Astrocyte (in vitro differentiated cells and primary cell): ENCODE data around the gene NOX3. TPM values are rescaled to one million over a fixed set of nuclear protein-coding genes. Genes with fewer than 3 reads are reported as not detected.
A peak's percentile ranks its signal among the peaks of the same experiment; 100 is the strongest.

Source experiments
- DNase-seq: peaks from one replicate; pipeline ENCODE4 v3.0.0-alpha.2; 2010; ENCODE audit warnings: low read depth
- FAIRE-seq: peaks from 2 replicates; lab custom pipeline; 2011; peaks lifted over from hg19 to GRCh38; lab: Jason Lieb, UNC
- H2AFZ ChIP-seq: 2 replicates; pipeline ENCODE4 v1.6.0; 2012; ENCODE audit warnings: low read depth, low read length, inconsistent platforms
- H3K27ac ChIP-seq: 2 replicates; pipeline ENCODE4 v1.5.1; 2011; ENCODE audit warnings: low read depth, low read length, inconsistent platforms
- H3K27me3 ChIP-seq: 2 replicates; pipeline ENCODE4 v1.6.0; 2011; ENCODE audit warnings: low read length, inconsistent platforms; ENCODE audit not compliant: insufficient read depth
- H3K36me3 ChIP-seq: 2 replicates; pipeline ENCODE4 v1.5.1; 2011; ENCODE audit warnings: low read length, inconsistent platforms; ENCODE audit not compliant: insufficient read depth
- H3K4me1 ChIP-seq: 2 replicates; pipeline ENCODE4 v1.5.1; 2011; ENCODE audit warnings: low read length, inconsistent platforms; ENCODE audit not compliant: insufficient read depth
- H3K4me2 ChIP-seq: 2 replicates; pipeline ENCODE4 v1.6.0; 2012; ENCODE audit warnings: low read length, inconsistent platforms
- H3K4me3 ChIP-seq: 2 replicates; pipeline ENCODE4 v1.5.1; 2011; ENCODE audit warnings: low read depth, mild to moderate bottlenecking, low read length, inconsistent platforms; ENCODE audit not compliant: insufficient read depth
- H3K79me2 ChIP-seq: 2 replicates; pipeline ENCODE4 v1.6.0; 2012; ENCODE audit warnings: mild to moderate bottlenecking, low read length, inconsistent platforms; ENCODE audit not compliant: insufficient read depth
- H3K9ac ChIP-seq: 2 replicates; pipeline ENCODE4 v1.6.0; 2012; ENCODE audit warnings: mild to moderate bottlenecking, low read length, inconsistent platforms
- H3K9me3 ChIP-seq: 2 replicates; pipeline ENCODE4 v1.5.1; 2012; ENCODE audit warnings: low read depth, mild to moderate bottlenecking, low read length, inconsistent platforms; ENCODE audit not compliant: insufficient read depth
- H4K20me1 ChIP-seq: 2 replicates; pipeline ENCODE4 v1.6.0; 2012; ENCODE audit warnings: low read length, inconsistent platforms; ENCODE audit not compliant: insufficient read depth
- H3K27ac Mint-ChIP-seq: one replicate; pipeline ENCODE4 v1.8.0; 2021; ENCODE audit warnings: mild to moderate bottlenecking, mixed read lengths; ENCODE audit not compliant: unreplicated experiment
- H3K27me3 Mint-ChIP-seq: one replicate; pipeline ENCODE4 v1.8.0; 2021; ENCODE audit warnings: low read depth, mixed read lengths; ENCODE audit not compliant: unreplicated experiment
- H3K36me3 Mint-ChIP-seq: one replicate; pipeline ENCODE4 v1.8.0; 2021; ENCODE audit warnings: low read depth, mixed read lengths; ENCODE audit not compliant: unreplicated experiment
- H3K4me1 Mint-ChIP-seq: one replicate; pipeline ENCODE4 v1.8.0; 2021; ENCODE audit warnings: low read depth, mixed read lengths; ENCODE audit not compliant: unreplicated experiment
- H3K4me3 Mint-ChIP-seq: one replicate; pipeline ENCODE4 v1.8.0; 2021; ENCODE audit warnings: mild to moderate bottlenecking, moderate library complexity, mixed read lengths; ENCODE audit not compliant: unreplicated experiment
- H3K9me3 Mint-ChIP-seq: one replicate; pipeline ENCODE4 v1.8.0; 2021; ENCODE audit warnings: mild to moderate bottlenecking, mixed read lengths; ENCODE audit not compliant: unreplicated experiment
- CTCF ChIP-seq: IDR thresholded peaks from 2 replicates; pipeline ENCODE4 v1.5.1; 2011; ENCODE audit warnings: low read depth, mild to moderate bottlenecking, inconsistent platforms, low read length, moderate library complexity; ENCODE audit not compliant: insufficient read depth
- EZH2 ChIP-seq: IDR thresholded peaks from 2 replicates; pipeline ENCODE4 v1.6.1; 2012; ENCODE audit warnings: mild to moderate bottlenecking, low read length, inconsistent platforms; ENCODE audit not compliant: insufficient read depth
- total RNA-seq: library from RNA; stranded (reverse); gene quantifications from 2 replicates; pipeline ENCODE4 v1.2.1, GENCODE V29; 2021

Gene NOX3
- total RNA-seq, 1 donor from 2014 or later, result 0.30 TPM

GRCh38 chr6:155443168-155443567 is 12.5 kb downstream of the NOX3 start:
- H4K20me1 ChIP-seq, result no peaks in the 10 kb centered on the region
- H3K9me3 ChIP-seq, result no peaks in the 10 kb centered on the region
- DNase-seq (no peak), FAIRE-seq (no peak)
- Mint-ChIP-seq H3K9me3 (no peaks in the 10 kb centered on the region), H3K4me3 (no peak overlapping the region), H3K27me3 (no peaks in the 10 kb centered on the region), H3K4me1 (peaks cover 8% of the 10 kb centered on the region), H3K27ac (no peak overlapping the region), H3K36me3 (no peaks in the 10 kb centered on the region)
- H3K36me3 ChIP-seq, result no peaks in the 10 kb centered on the region
- H3K4me3 ChIP-seq, result no peak overlapping the region
- H3K9ac ChIP-seq, result no peak overlapping the region
- no peak overlapping the region for H3K27ac ChIP-seq
- no peak overlapping the region for H3K4me2 ChIP-seq
- no peaks in the 10 kb centered on the region for H3K27me3 ChIP-seq
- H3K4me1 ChIP-seq, result no peaks in the 10 kb centered on the region
- H2AFZ ChIP-seq, result peak overlapping the region; percentile 14
- TF ChIP-seq EZH2, result no peak
- TF ChIP-seq CTCF, result no peak
- H3K79me2 ChIP-seq, result no peaks in the 10 kb centered on the region

- no peaks in the 10 kb centered on the region for H3K79me2 ChIP-seq
- H3K4me2 ChIP-seq, result no peak overlapping the region
- Mint-ChIP-seq H3K4me1 (peaks cover 9% of the 10 kb centered on the region), H3K9me3 (no peaks in the 10 kb centered on the region), H3K27ac (no peak overlapping the region), H3K4me3 (no peak overlapping the region), H3K27me3 (no peaks in the 10 kb centered on the region), H3K36me3 (no peaks in the 10 kb centered on the region)
- H3K27ac ChIP-seq, result no peak overlapping the region
- no peak overlapping the region for H3K9ac ChIP-seq
- FAIRE-seq (no peak), DNase-seq (no peak)
- H3K36me3 ChIP-seq, result no peaks in the 10 kb centered on the region
- H4K20me1 ChIP-seq, result no peaks in the 10 kb centered on the region
- no peak overlapping the region for H3K4me3 ChIP-seq
- no peak overlapping the region for H2AFZ ChIP-seq
- TF ChIP-seq EZH2 (no peak), CTCF (no peak)
- no peaks in the 10 kb centered on the region for H3K27me3 ChIP-seq
- H3K9me3 ChIP-seq, result no peaks in the 10 kb centered on the region
- no peaks in the 10 kb centered on the region for H3K4me1 ChIP-seq
These were observed 13.1 kb downstream of the NOX3 start for GRCh38 chr6:155442562-155442961.

- Histone ChIP-seq H3K4me1 (no peaks in the 10 kb centered on the region), H3K79me2 (no peaks in the 10 kb centered on the region), H3K36me3 (no peaks in the 10 kb centered on the region), H3K27ac (no peak overlapping the region), H3K27me3 (no peaks in the 10 kb centered on the region), H3K4me2 (no peak overlapping the region), H3K4me3 (no peak overlapping the region), H3K9ac (no peak overlapping the region), H2AFZ (no peak overlapping the region), H4K20me1 (no peaks in the 10 kb centered on the region), H3K9me3 (no peaks in the 10 kb centered on the region)
- H3K36me3 Mint-ChIP-seq, result no peaks in the 10 kb centered on the region
- no peak overlapping the region for H3K4me3 Mint-ChIP-seq
- H3K27me3 Mint-ChIP-seq, result no peaks in the 10 kb centered on the region
- FAIRE-seq (no peak), DNase-seq (no peak)
- H3K9me3 Mint-ChIP-seq, result no peaks in the 10 kb centered on the region
- no peak overlapping the region for H3K27ac Mint-ChIP-seq
- TF ChIP-seq EZH2, result no peak
- H3K4me1 Mint-ChIP-seq, result peaks cover 14% of the 10 kb centered on the region
These were observed 14.6 kb downstream of the NOX3 start for GRCh38 chr6:155441112-155441465.
